ENCODE measurements around the gene NOP53. TPM values are rescaled to one million over a fixed set of nuclear protein-coding genes. Genes with fewer than 3 reads are reported as not detected.
A peak's percentile ranks its signal among the peaks of the same experiment; 100 is the strongest.
"Not testable (repeated sequence)": the region's sequence is repeated elsewhere in the genome, so short reads cannot be mapped to it uniquely, and the experiment has no call there.

The NOP53 gene
- total RNA-seq, 2 experiments from 2014 or later = 317 to 374 TPM

DNA sequence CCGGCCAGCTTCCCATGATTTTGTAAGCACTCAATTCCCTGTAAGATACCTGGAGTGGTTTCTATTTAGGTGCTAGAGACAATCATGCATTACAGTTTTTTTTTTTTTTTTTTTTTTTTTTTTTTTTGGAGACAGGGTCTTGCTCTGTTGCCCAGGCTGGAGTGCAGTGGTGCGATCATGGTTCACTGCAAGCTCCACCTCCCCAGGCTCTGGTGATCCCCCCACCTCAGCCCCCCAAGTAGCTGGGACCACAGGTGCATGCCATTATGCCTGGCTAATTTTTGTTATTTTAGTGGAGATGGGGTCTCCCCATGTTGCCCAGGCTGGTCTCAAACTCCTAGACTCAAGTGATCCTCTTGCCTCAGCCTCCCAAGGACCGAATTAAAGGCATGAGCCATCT is 19.4 kb downstream of the NOP53 start:
- ATAC-seq; H3K4me1 Mint-ChIP-seq; DNase-seq; H3K27me3 Mint-ChIP-seq; H3K27ac Mint-ChIP-seq; intact Hi-C loops (cut with DNase I, micrococcal nuclease); H3K4me3 Mint-ChIP-seq; POLR2A ChIA-PET; H3K36me3 Mint-ChIP-seq (ENCODE audit: low read depth); H3K9me3 Mint-ChIP-seq (ENCODE audit: low read depth): not testable (repeated sequence)
- CTCF ChIA-PET = interaction anchor here (0.7 to 1.9 kb wide), 6 partner anchors 12 to 35 kb away, joined by 3 to 9 read pairs (median 4); no protein-coding TSS in a partner anchor

DNA sequence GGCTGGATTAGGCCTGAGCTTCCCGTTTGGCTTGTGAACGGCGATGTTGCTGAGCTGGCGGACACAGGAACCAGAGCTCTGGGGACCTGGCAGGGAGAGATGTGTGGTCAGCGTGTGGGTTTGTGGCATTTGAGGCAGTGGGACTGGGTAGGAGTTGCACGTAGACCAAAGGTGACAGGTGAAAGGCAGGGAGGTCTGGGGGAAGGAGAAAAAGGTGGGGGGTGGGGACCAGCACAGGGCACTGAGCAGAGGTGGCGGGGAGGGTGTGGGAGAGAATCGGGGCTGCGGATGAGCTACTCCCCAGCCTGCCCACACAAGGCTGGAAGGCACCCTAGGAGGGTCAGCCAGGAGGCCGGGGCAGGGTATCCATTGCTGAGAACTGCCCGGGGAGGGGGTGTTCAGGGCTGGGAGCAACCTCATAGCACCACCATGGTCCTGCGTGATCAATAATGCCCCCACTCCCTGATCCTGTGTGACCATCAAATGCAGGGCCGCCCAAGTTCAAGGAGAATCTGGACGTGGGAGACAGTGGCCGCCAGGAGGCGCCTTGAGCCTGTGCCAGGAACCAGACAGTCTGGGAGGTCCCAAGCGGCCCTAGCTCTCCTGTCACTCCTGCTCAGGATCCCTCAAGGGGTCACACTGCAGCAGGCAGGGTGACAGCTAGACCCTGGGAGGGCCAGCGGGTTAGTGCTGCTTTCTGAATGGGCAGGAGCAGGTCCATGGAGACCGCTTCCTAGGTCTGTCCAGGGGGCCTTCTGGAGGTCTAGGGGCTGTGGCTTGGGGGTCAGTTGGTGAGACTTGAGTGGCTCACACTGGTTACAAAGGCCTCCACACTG is 20.4 kb downstream of the NOP53 start:
- Mint-ChIP-seq H3K27me3 (peaks cover 3% of the 10 kb centered on the region), H3K27ac (no peak overlapping the region), H3K9me3 (ENCODE audit: low read depth) (no peaks in the 10 kb centered on the region), H3K4me3 (no peak overlapping the region), H3K36me3 (ENCODE audit: low read depth) (peaks cover 1% of the 10 kb centered on the region), H3K4me1 (peaks cover 9% of the 10 kb centered on the region)
- intact Hi-C loops (cut with DNase I, micrococcal nuclease) = loop anchor here (1.0 kb wide), 1 partner anchor 23 kb away; no protein-coding TSS in a partner anchor
- DNase-seq (peak; percentile 74), ATAC-seq (peak; percentile 67)
- ChIA-PET CTCF (interaction anchor here (0.7 to 3.4 kb wide), 8 partner anchors 8 to 103 kb away, joined by 3 to 18 read pairs (median 4); partner anchors contain the start of gene SELENOW), POLR2A (interaction anchor here (0.5 to 0.6 kb wide), 2 partner anchors 9 to 42 kb away, joined by 3 read pairs; no protein-coding TSS in a partner anchor)

DNA sequence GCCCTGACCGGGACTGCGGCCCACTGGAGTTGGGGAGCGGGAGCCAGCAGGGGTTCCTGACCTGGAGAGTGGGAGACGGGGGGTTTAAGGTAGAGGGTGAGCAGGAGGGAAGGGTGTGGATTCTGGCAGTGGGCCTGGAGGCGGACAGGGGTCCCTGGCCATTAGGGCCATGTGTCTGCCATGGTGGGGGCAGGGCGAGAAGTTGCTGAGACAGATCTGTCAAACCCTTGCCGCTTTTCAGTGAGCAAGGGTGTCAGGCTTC is 20.9 kb downstream of the NOP53 start:
- ATAC-seq (no peak), DNase-seq (no peak)
- Mint-ChIP-seq H3K27me3 (peaks cover 3% of the 10 kb centered on the region), H3K27ac (no peak overlapping the region), H3K9me3 (ENCODE audit: low read depth) (no peaks in the 10 kb centered on the region), H3K4me1 (peaks cover 9% of the 10 kb centered on the region), H3K4me3 (no peak overlapping the region), H3K36me3 (ENCODE audit: low read depth) (peaks cover 1% of the 10 kb centered on the region)
- ChIA-PET POLR2A (no interaction called here), CTCF (interaction anchor here (1.3 to 3.4 kb wide), 4 partner anchors 9 to 103 kb away, joined by 3 to 18 read pairs (median 7); partner anchors contain the start of gene SELENOW)
- intact Hi-C loops (cut with DNase I, micrococcal nuclease) = loop anchor here (1.0 kb wide), 1 partner anchor 22 kb away; no protein-coding TSS in a partner anchor

DNA sequence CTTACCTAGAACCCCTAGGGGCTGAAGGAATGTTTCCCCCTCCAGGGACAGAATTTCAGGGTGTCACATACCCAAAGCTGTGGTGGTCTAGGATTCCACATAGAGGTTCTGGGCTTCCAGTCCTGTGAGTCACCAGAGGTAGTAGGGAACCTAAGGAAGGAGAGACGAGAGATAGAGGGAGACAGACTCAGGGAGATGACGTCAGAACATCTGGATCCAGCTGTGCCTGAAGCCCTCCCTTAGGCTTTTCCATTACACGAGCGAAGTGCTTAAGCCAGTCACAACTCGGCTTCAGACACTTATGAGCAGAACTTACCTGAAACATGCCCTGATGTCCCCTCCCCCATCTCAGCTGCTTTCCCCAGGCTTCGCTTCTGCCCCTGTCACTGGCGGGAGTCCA is 21.3 kb downstream of the NOP53 start:
- ChIA-PET POLR2A (no interaction called here), CTCF (interaction anchor here (0.6 to 3.4 kb wide), 5 partner anchors 9 to 103 kb away, joined by 3 to 18 read pairs (median 3); partner anchors contain the start of genes EHD2 and SELENOW)
- DNase-seq = no peak
- Mint-ChIP-seq H3K9me3 (ENCODE audit: low read depth) (no peaks in the 10 kb centered on the region), H3K27ac (no peak overlapping the region), H3K4me1 (peaks cover 9% of the 10 kb centered on the region), H3K27me3 (peaks cover 3% of the 10 kb centered on the region), H3K4me3 (no peak overlapping the region), H3K36me3 (ENCODE audit: low read depth) (no peaks in the 10 kb centered on the region)
- ATAC-seq = no peak
- intact Hi-C loops (cut with DNase I, micrococcal nuclease) = loop anchor here (1.0 kb wide), 1 partner anchor 22 kb away; no protein-coding TSS in a partner anchor

DNA sequence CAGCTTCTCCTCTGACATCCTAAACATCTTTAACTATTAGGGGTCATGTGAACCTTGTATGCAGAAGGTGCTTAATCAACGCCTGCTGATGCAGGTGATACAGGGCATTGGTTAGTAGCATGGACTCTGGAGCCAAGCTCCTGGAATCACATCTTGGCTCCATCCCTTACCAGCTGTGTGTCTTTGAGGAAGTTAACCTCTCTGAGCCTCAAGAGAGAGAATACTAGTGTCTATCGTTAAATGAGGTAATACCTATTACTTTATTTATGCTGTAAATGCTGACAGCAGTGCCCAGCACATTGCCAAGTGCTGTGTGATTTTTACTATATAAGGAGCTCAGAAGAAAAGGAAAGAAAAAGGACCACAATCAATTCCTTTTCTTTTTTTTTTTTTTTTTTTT is 22.0 kb downstream of the NOP53 start:
- H3K4me1 Mint-ChIP-seq = peaks cover 9% of the 10 kb centered on the region
- H3K9me3 Mint-ChIP-seq (ENCODE audit: low read depth) = no peaks in the 10 kb centered on the region
- ChIA-PET POLR2A (no interaction called here), CTCF (interaction anchor here (0.6 to 3.4 kb wide), 6 partner anchors 10 to 102 kb away, joined by 3 to 18 read pairs (median 4); partner anchors contain the start of gene SELENOW)
- intact Hi-C loops (cut with DNase I, micrococcal nuclease) = no loop called here
- H3K27ac Mint-ChIP-seq = no peak overlapping the region
- no peaks in the 10 kb centered on the region for H3K36me3 Mint-ChIP-seq (ENCODE audit: low read depth)
- DNase-seq (no peak), ATAC-seq (no peak)
- no peak overlapping the region for H3K4me3 Mint-ChIP-seq
- H3K27me3 Mint-ChIP-seq = peaks cover 3% of the 10 kb centered on the region

DNA sequence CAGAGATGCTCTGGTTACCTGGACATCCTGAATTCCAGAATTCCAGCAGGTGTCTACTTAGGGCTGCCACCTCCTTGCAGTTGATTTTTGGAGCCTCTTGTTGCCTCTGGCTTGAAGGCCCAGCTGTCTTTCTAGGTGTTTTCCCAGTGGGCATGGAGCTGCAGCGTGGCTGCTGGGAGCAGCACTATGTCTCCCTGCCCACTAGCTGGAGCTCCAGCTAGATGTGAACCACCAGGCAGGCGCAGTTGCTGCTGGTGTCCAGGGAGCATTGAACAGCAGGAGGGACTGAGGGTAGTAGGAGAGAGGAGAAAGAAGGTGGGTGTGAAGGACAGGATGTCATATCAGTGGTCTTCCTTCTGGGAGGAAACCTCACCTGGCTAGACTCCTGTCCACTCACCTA is 23.3 kb downstream of the NOP53 start:
- ATAC-seq = no peak
- ChIA-PET POLR2A (no interaction called here), CTCF (interaction anchor here (1.0 to 3.4 kb wide), 3 partner anchors 8 to 23 kb away, joined by 3 to 18 read pairs (median 5); partner anchors contain the start of gene SELENOW)
- H3K4me3 Mint-ChIP-seq = no peak overlapping the region
- H3K36me3 Mint-ChIP-seq (ENCODE audit: low read depth) = no peaks in the 10 kb centered on the region
- intact Hi-C loops (cut with DNase I, micrococcal nuclease) = no loop called here
- H3K27ac Mint-ChIP-seq = no peak overlapping the region
- peaks cover 9% of the 10 kb centered on the region for H3K4me1 Mint-ChIP-seq
- DNase-seq = no peak
- no peaks in the 10 kb centered on the region for H3K9me3 Mint-ChIP-seq (ENCODE audit: low read depth)
- peaks cover 3% of the 10 kb centered on the region for H3K27me3 Mint-ChIP-seq

DNA sequence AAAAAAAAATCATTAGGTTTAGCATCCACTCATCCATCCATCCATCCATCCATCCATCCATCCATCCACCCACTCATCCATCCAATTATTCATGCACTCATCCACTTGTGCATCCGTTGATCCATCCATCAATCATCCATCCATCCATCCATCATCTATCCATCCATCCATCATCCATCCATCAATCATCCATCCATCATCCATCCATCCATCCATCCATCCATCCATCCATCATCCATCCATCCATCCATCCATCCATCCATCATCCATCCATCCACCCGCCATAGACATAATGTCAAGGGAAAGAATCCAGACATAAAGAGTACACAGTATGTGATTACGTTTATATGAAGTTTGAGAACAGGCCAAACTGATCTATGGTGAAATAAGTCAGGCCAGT is 24.2 kb downstream of the NOP53 start:
- intact Hi-C loops (cut with DNase I, micrococcal nuclease) = no loop called here
- Mint-ChIP-seq H3K9me3 (ENCODE audit: low read depth) (no peaks in the 10 kb centered on the region), H3K4me3 (no peak overlapping the region), H3K27ac (no peak overlapping the region), H3K4me1 (peaks cover 9% of the 10 kb centered on the region), H3K36me3 (ENCODE audit: low read depth) (no peaks in the 10 kb centered on the region), H3K27me3 (peaks cover 3% of the 10 kb centered on the region)
- no peak for ATAC-seq
- ChIA-PET CTCF (no interaction called here), POLR2A (no interaction called here)
- no peak for DNase-seq

DNA sequence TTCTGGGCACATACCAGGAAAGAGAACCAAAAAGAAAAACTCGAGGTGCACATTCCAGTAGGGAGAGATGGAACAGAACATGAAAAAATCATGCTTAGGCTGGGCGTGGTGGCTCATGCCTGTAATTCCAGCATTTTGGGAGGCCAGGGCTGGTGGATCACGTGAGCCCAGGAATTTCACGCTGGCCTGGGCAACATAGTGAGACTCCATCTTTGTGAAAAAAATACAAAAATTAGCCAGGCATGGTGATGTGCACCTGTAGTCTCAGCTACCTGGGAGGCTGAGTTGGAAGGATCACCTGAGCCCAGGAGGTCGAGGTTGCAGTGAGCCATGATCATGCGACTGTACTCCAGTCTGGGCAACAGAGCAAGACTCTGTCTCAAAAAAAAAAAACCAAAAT is 25.9 kb downstream of the NOP53 start:
- CTCF ChIA-PET; H3K27ac Mint-ChIP-seq; H3K36me3 Mint-ChIP-seq (ENCODE audit: low read depth); H3K9me3 Mint-ChIP-seq (ENCODE audit: low read depth); intact Hi-C loops (cut with DNase I, micrococcal nuclease); H3K4me3 Mint-ChIP-seq; H3K27me3 Mint-ChIP-seq; ATAC-seq; POLR2A ChIA-PET; H3K4me1 Mint-ChIP-seq; DNase-seq: not testable (repeated sequence)

DNA sequence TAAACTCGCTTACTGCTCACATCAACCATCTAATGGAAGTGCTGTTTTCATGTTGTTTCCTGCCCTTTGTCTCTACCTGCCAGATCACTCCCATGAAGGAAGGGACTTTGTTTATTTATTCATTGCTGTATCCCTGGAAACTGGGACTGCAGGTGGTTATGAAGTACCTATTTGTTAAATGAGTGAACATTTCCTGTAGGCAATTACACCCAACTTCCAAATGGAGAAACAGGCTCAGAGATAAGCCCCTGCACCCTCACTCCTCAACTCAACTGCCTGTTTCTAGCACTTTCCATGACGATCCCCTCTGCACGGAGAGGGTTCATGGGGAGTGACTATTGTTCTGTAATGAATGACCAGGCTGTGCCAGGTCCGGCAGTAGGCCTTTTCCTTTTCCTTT is 31.2 kb downstream of the NOP53 start:
- H3K27ac Mint-ChIP-seq = peak overlapping the region; percentile 0
- POLR2A ChIA-PET = no interaction called here

DNA sequence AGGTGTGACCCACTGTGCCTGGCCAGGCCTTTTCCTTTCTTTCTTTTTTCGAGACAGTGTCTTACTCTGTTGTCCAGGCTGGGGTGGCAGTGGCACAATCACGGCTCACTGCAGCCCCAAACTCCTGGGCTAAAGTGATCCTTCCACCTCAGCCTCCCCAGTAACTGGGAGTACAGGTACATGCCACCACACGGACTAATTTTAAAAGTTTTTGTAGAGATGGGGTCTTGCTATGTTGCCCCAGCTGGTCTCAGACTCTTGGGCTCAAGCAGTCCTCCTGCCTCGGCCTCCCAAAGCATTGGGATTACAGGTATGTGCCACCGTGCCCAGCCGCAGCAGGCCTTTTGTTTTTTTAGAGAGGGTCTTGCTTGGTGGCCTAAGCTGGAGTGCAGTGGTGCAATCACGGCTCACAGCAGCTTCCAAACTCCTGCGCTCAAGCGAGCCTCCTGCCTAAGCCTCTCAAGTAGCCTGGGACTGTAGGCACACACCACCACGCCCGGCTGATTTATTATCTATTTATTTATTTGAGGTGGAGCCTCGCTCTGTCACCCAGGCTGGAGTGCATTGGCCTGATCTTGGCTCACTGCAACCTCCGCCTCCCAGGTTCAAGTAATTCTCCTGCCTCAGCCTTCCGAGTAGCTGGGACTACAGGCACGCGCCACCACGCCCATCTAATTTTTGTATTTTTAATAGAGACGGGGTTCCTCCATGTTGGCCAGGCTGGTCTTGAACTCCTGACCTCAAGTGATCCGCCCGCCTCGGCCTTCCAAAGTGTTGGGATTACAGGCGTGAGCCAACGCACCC is 32.1 kb downstream of the NOP53 start:
- Mint-ChIP-seq H3K36me3 (ENCODE audit: low read depth) (peaks cover 19% of the 10 kb centered on the region), H3K4me3 (peak overlapping the region; percentile 95), H3K4me1 (peaks cover 20% of the 10 kb centered on the region)
- intact Hi-C loops (cut with DNase I, micrococcal nuclease) = loop anchor here in 1 of 2 experiments (1.0 kb wide), 3 partner anchors 32 to 503 kb away; partner anchors contain the start of genes INAFM1, NAPA and NOP53
- ChIA-PET CTCF (interaction anchor here (0.6 to 3.4 kb wide), 5 partner anchors 11 to 340 kb away, joined by 3 to 18 read pairs (median 3); no protein-coding TSS in a partner anchor), POLR2A (interaction anchor here (0.6 kb wide), 1 partner anchor 43 kb away, joined by 4 read pairs; no protein-coding TSS in a partner anchor)
- ATAC-seq; DNase-seq; H3K27me3 Mint-ChIP-seq; H3K27ac Mint-ChIP-seq; H3K9me3 Mint-ChIP-seq (ENCODE audit: low read depth): not testable (repeated sequence)

More for the DNA sequence above, 31.2 kb downstream of the NOP53 start:
- DNase-seq (no peak), ATAC-seq (no peak)
- H3K27me3 Mint-ChIP-seq = no peaks in the 10 kb centered on the region
- no peaks in the 10 kb centered on the region for H3K9me3 Mint-ChIP-seq (ENCODE audit: low read depth)
- intact Hi-C loops (cut with DNase I, micrococcal nuclease) = no loop called here
- peaks cover 18% of the 10 kb centered on the region for H3K4me1 Mint-ChIP-seq
- H3K4me3 Mint-ChIP-seq = no peak overlapping the region
- CTCF ChIA-PET = interaction anchor here (0.6 to 3.4 kb wide), 5 partner anchors 10 to 479 kb away, joined by 3 to 18 read pairs (median 3); no protein-coding TSS in a partner anchor
- peaks cover 14% of the 10 kb centered on the region for H3K36me3 Mint-ChIP-seq (ENCODE audit: low read depth)

All from activated CD4-positive, alpha-beta T cell treated with anti-CD3 and anti-CD28 coated beads for 36 hours (primary cell).